Measurements from ENCODE around the gene CHTF18.
"Not testable (repeated sequence)": the region's sequence is repeated elsewhere in the genome, so short reads cannot be mapped to it uniquely, and the experiment has no call there.

Gene CHTF18

GRCh38 chr16:830871-831570 is 42.6 kb downstream of the CHTF18 start:
- DNase-seq (ENCODE audit: low spot score) = no peak

GRCh38 chr16:831571-832413 is 43.4 kb downstream of the CHTF18 start:
- DNase-seq (ENCODE audit: low spot score) = no peak

GRCh38 chr16:832652-833336 is 44.4 kb downstream of the CHTF18 start:
- DNase-seq (ENCODE audit: low spot score) = no peak

GRCh38 chr16:833411-833810 is 45.0 kb downstream of the CHTF18 start:
- DNase-seq (ENCODE audit: low spot score) = no peak

GRCh38 chr16:835373-835772 is 47.0 kb downstream of the CHTF18 start:
- DNase-seq (ENCODE audit: low spot score) = no peak

- no peak for DNase-seq (ENCODE audit: low spot score)
Observed at GRCh38 chr16:836221-836620, 47.8 kb downstream of the CHTF18 start.

- not testable (repeated sequence) for DNase-seq (ENCODE audit: low spot score)
Observed at GRCh38 chr16:836822-837221, 48.4 kb downstream of the CHTF18 start.

GRCh38 chr16:838741-839140 is 50.3 kb downstream of the CHTF18 start:
- DNase-seq (ENCODE audit: low spot score) = no peak

GRCh38 chr16:839643-840408 is 51.4 kb downstream of the CHTF18 start:
- no peak for DNase-seq (ENCODE audit: low spot score)

- DNase-seq (ENCODE audit: low spot score) = no peak
Observed at GRCh38 chr16:840561-841454, 52.4 kb downstream of the CHTF18 start.

GRCh38 chr16:841455-842060 is 53.1 kb downstream of the CHTF18 start:
- no peak for DNase-seq (ENCODE audit: low spot score)

GRCh38 chr16:842061-842476 is 53.6 kb downstream of the CHTF18 start:
- DNase-seq (ENCODE audit: low spot score) = peak; percentile 43

GRCh38 chr16:842711-843560 is 54.5 kb downstream of the CHTF18 start:
- DNase-seq (ENCODE audit: low spot score) = no peak

GRCh38 chr16:843771-844170 is 55.4 kb downstream of the CHTF18 start:
- DNase-seq (ENCODE audit: low spot score) = no peak

GRCh38 chr16:844638-845350 is 56.4 kb downstream of the CHTF18 start:
- no peak for DNase-seq (ENCODE audit: low spot score)

GRCh38 chr16:845351-845745 is 56.9 kb downstream of the CHTF18 start:
- DNase-seq (ENCODE audit: low spot score) = no peak

GRCh38 chr16:847151-847550 is 58.7 kb downstream of the CHTF18 start:
- no peak for DNase-seq (ENCODE audit: low spot score)
